Suprapubic skin (tissue), 4 donors: ENCODE measurements around the gene SHOC2. TPM values are rescaled to one million over a fixed set of nuclear protein-coding genes. Genes with fewer than 3 reads are reported as not detected.

Source experiments
- DNase-seq, 2 donors: peaks; one replicate each; pipeline ENCODE4 v3.0.0-alpha.2; 2019; ENCODE audit warnings: low spot score in 2 of 2
- H3K27ac ChIP-seq: fragments of 200-600 bp; sonication (generic); one replicate; pipeline ENCODE4 v1.5.1; 2019
- H3K27me3 ChIP-seq: fragments of 200-600 bp; sonication (generic); one replicate; pipeline ENCODE4 v1.5.1; 2019
- H3K36me3 ChIP-seq: fragments of 200-600 bp; sonication (generic); one replicate; pipeline ENCODE4 v1.5.1; 2019
- H3K4me1 ChIP-seq: fragments of 200-600 bp; sonication (generic); one replicate; pipeline ENCODE4 v1.5.1; 2019
- H3K4me3 ChIP-seq: fragments of 200-600 bp; sonication (generic); one replicate; pipeline ENCODE4 v1.5.1; 2019; ENCODE audit warnings: mild to moderate bottlenecking
- H3K9me3 ChIP-seq: fragments of 200-600 bp; sonication (generic); one replicate; pipeline ENCODE4 v1.5.1; 2019
- CTCF ChIP-seq, 2 donors: fragments of 200-600 bp in 1 of 2; fragments of 450-650 bp in 1 of 2; sonication (generic) in 1 of 2; IDR thresholded peaks; one replicate each; pipeline ENCODE4 v1.5.1; 2016 to 2019; ENCODE audit warnings: antibody characterized with exemption in 2 of 2, mild to moderate bottlenecking in 1 of 2, moderate library complexity in 1 of 2
- EP300 ChIP-seq: sonication (generic); formaldehyde crosslinking; IDR thresholded peaks from one replicate; pipeline ENCODE4 v1.6.1; 2017; ENCODE audit warnings: antibody characterized with exemption
- POLR2A ChIP-seq, 2 donors: fragments of 450-650 bp; IDR thresholded peaks; one replicate each; pipeline ENCODE4 v1.6.1; 2017; ENCODE audit warnings: antibody characterized with exemption in 2 of 2, mild to moderate bottlenecking in 2 of 2, moderate library complexity in 2 of 2
- POLR2AphosphoS5 ChIP-seq, 3 donors: sonication (generic); formaldehyde crosslinking; IDR thresholded peaks; one replicate each; pipeline ENCODE4 v1.6.1; 2017; ENCODE audit warnings: antibody characterized with exemption in 3 of 3
- WGBS: methylation state at CpG from one replicate; pipeline ENCODE4 v1.1.5; 2018; 5-methylcytosine and 5-hydroxymethylcytosine counted together
- total RNA-seq, 4 donors: library from RNA; depleted of rRNA; stranded (reverse); fragments of >200 nt; gene quantifications; one replicate each; pipeline ENCODE4 v1.1.0, GENCODE V29; 2016

SHOC2 gene
- total RNA-seq, 4 donors from 2014 or later: 33.8 to 80.8 (median 40.8) TPM

- no peak for DNase-seq
- TF ChIP-seq EP300: no peak
- no peak for TF ChIP-seq CTCF (IDR thresholded peaks at IDR 0.05)
- H3K27ac ChIP-seq: no peak overlapping the region
- H3K27me3 ChIP-seq: no peaks in the 10 kb centered on the region
- peaks cover 78% of the 10 kb centered on the region for H3K36me3 ChIP-seq
- peaks cover 43% of the 10 kb centered on the region for H3K4me1 ChIP-seq
- H3K4me3 ChIP-seq: no peak overlapping the region
- H3K9me3 ChIP-seq: no peaks in the 10 kb centered on the region
- 74% methylated on average over 9 of the region's 9 CpGs for whole genome bisulfite sequencing
Measured at GRCh38 chr10:110881247-110881646, 38.2 kb upstream of the SHOC2 start.

DNA sequence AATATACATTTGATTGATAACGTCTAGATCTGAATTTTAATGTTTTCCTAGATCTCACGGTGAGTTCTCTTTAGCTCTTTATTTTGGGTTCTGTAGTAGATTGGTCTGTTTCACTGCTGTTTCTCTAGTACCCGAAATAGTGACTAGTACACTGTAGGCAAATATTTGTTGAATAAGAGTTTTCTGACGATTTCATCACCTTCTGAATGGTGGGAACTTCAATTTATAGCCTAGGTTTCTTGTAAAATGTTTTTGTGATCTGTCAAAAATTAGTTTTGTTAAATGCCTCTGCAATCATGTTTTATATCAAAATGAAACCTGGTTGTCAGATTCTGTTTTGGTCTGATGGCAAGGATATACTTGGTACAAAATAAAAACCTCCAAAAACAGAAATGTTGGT lies 37.5 kb upstream of the SHOC2 start:
- Histone ChIP-seq H3K27me3 (no peaks in the 10 kb centered on the region), H3K36me3 (peaks cover 84% of the 10 kb centered on the region), H3K4me1 (peaks cover 39% of the 10 kb centered on the region), H3K27ac (no peak overlapping the region), H3K4me3 (no peak overlapping the region), H3K9me3 (no peaks in the 10 kb centered on the region)
- 63% methylated on average over 4 of the region's 4 CpGs for WGBS
- DNase-seq: no peak
- TF ChIP-seq CTCF (IDR thresholded peaks at IDR 0.05) (no peak), EP300 (no peak), POLR2AphosphoS5 (IDR thresholded peaks at IDR 0.05) (no peak), POLR2A (IDR thresholded peaks at IDR 0.05) (no peak)

- Histone ChIP-seq H3K4me1 (peaks cover 21% of the 10 kb centered on the region), H3K27ac (no peak overlapping the region), H3K27me3 (no peaks in the 10 kb centered on the region), H3K9me3 (no peaks in the 10 kb centered on the region), H3K4me3 (no peak overlapping the region), H3K36me3 (peaks cover 86% of the 10 kb centered on the region)
- no peak for TF ChIP-seq EP300
- no peak for TF ChIP-seq POLR2AphosphoS5 (IDR thresholded peaks at IDR 0.05)
- TF ChIP-seq POLR2A (IDR thresholded peaks at IDR 0.05): no peak
- TF ChIP-seq CTCF (IDR thresholded peaks at IDR 0.05): no peak
- 85% methylated on average over 10 of the region's 10 CpGs for WGBS
- DNase-seq: no peak
Measured at GRCh38 chr10:110883924-110884323, 35.5 kb upstream of the SHOC2 start.

GRCh38 chr10:110885932-110886674 lies 33.3 kb upstream of the SHOC2 start:
- peaks cover 91% of the 10 kb centered on the region for H3K36me3 ChIP-seq
- H3K27ac ChIP-seq: no peak overlapping the region
- H3K4me3 ChIP-seq: no peak overlapping the region
- WGBS: 53% methylated on average over 5 of the region's 5 CpGs
- no peaks in the 10 kb centered on the region for H3K27me3 ChIP-seq
- peaks cover 8% of the 10 kb centered on the region for H3K4me1 ChIP-seq
- no peak for TF ChIP-seq POLR2A (IDR thresholded peaks at IDR 0.05)
- TF ChIP-seq POLR2AphosphoS5 (IDR thresholded peaks at IDR 0.05): no peak
- no peak for TF ChIP-seq EP300
- no peak for TF ChIP-seq CTCF (IDR thresholded peaks at IDR 0.05)
- no peaks in the 10 kb centered on the region for H3K9me3 ChIP-seq
- DNase-seq: no peak

DNA sequence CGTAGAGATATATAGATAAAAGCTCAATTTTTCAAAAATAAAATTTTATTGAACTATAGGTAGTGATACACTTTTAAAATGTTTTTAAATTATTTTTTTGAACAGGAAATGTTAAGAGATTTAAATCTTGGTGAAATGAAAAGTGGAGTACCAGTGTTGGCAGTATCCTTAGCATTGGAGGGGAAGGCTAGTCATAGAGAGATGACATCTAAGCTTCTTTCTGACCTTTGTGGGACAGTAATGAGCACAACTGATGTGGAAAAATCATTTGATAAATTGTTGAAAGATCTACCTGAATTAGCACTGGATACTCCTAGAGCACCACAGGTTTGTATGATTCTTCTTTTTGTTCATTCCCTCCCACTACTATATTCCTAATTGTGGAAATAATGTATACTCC lies 31.8 kb upstream of the SHOC2 start:
- peaks cover 89% of the 10 kb centered on the region for H3K36me3 ChIP-seq
- no peaks in the 10 kb centered on the region for H3K9me3 ChIP-seq
- no peak overlapping the region for H3K4me3 ChIP-seq
- no peak for DNase-seq
- TF ChIP-seq POLR2A (IDR thresholded peaks at IDR 0.05) (no peak), CTCF (IDR thresholded peaks at IDR 0.05) (no peak), POLR2AphosphoS5 (IDR thresholded peaks at IDR 0.05) (no peak), EP300 (no peak)
- 95% methylated on average over 1 of the region's 1 CpG for WGBS
- no peak overlapping the region for H3K27ac ChIP-seq
- no peaks in the 10 kb centered on the region for H3K27me3 ChIP-seq
- H3K4me1 ChIP-seq: peaks cover 3% of the 10 kb centered on the region
